Measurements from ENCODE around the gene HHLA2.
"Not testable (repeated sequence)": the region's sequence is repeated elsewhere in the genome, so short reads cannot be mapped to it uniquely, and the experiment has no call there.

The HHLA2 gene

DNA sequence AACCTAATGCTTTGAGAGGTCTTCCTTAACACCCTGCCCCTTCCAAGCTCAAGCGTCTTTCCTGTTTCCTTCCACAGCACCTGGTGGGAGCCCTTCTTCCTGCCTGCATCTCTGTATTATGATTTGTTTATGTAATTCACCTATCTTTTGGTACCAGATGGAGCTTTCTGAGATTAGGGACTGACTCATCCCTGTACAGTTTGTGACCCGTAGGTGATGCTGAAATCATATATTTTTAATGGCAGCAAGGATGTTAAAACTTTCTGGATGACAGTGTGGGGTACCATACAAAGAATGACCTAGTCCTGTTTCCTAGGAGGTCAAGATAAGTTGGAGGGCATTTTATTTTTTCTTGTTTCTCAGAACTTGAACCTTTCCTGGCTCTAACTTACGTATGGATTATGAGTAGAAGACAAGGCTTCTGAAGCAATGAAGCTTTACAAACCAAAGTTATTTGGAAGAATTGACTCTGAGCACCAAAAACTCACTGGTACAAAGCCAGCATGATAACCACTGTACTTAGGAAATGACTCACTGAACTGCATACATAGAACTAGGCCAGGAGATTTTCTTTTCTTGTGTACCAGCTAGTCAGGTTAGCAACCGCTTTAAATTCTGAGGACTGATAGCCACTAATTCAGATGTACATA, 46.6 kb downstream of the HHLA2 start:
- peak; percentile 4 for DNase-seq (ENCODE audit: low spot score)

DNA sequence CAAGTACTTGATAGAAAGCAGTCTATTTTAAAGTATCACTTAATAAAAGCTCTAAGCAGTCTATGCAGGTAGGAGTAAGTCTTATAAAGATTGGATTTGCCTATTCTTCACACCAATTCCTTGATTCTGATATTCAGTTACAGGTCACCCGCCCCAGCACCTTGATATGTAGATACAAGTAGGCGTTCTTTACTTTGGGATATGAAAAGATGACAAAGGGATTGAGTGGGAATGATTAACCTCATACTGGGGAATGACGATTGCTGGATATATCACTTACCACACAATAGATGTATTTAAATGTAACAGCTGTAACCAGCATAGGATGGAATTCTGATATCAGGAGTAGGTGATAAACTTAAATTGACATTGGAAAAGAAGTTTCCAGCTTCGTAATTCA, 47.1 kb downstream of the HHLA2 start:
- no peak for DNase-seq (ENCODE audit: low spot score)

GRCh38 chr3:108345492-108346205, 49.3 kb downstream of the HHLA2 start:
- no peak for DNase-seq (ENCODE audit: low spot score)

GRCh38 chr3:108346301-108347227, 50.2 kb downstream of the HHLA2 start:
- no peak for DNase-seq (ENCODE audit: low spot score)

GRCh38 chr3:108352176-108352575, 55.8 kb downstream of the HHLA2 start:
- no peak for DNase-seq (ENCODE audit: low spot score)

GRCh38 chr3:108354562-108354961, 58.2 kb downstream of the HHLA2 start:
- no peak for DNase-seq (ENCODE audit: low spot score)

DNA sequence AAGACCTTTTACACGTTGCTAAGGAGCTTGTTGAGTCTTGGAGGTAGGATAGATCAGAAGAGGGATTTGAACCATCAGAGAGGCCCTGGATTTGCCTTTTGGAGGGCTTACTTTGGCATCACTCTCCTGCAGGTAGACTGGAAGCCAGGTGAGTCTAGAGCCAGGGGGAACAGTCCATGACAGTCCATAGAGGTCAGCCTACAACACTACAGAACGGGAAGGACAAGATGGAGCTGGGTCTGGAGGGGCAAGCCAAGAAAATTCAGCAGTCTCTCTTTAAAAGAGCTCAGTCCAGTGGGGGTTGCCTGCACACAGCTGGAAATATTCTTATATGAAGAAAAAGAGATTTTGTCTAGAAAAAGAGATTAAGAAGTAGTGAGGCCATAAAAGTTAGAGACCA, 60.7 kb downstream of the HHLA2 start:
- no peak for DNase-seq (ENCODE audit: low spot score)

DNA sequence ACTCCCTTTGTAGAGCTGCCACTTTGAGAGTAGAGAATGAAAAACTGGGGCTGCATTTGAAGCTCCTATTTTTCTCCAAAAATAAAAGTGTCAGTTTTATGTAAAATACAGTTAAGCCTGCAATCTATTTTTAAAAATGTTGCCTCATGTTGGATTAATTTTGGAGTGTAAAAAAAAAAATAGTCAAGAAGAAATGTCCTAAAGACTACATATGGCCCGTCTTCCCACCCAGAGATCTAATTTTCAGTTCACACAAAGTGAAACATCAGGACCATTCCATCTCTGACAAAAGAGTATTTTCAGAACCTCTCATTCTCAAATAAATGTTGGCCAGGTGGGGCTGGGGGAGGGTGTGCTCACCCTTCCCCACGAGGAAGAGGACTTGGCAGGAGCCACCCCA, 62.7 kb downstream of the HHLA2 start:
- DNase-seq (ENCODE audit: low spot score), result no peak

DNA sequence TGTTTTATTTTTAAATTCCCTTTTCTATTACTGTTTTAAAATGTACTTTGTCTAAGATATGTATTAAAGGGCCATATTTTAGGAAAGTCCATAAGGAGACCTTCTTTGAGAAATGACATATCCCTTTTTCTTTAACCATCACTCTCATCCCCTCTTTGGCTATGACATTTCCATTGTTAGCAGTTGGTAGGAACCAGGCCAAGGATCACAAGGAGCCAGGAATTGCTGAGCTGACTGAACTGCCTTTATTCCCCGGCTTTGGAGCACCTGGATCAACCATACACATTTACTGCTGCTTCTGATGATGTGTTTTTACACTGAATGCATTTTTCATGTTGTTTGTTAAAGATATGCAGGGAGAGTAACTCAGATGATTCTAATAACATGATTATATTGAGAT, 79.7 kb downstream of the HHLA2 start:
- no peak for DNase-seq (ENCODE audit: low spot score)

GRCh38 chr3:108377384-108377783, 81.0 kb downstream of the HHLA2 start:
- DNase-seq (ENCODE audit: low spot score), result no peak

DNA sequence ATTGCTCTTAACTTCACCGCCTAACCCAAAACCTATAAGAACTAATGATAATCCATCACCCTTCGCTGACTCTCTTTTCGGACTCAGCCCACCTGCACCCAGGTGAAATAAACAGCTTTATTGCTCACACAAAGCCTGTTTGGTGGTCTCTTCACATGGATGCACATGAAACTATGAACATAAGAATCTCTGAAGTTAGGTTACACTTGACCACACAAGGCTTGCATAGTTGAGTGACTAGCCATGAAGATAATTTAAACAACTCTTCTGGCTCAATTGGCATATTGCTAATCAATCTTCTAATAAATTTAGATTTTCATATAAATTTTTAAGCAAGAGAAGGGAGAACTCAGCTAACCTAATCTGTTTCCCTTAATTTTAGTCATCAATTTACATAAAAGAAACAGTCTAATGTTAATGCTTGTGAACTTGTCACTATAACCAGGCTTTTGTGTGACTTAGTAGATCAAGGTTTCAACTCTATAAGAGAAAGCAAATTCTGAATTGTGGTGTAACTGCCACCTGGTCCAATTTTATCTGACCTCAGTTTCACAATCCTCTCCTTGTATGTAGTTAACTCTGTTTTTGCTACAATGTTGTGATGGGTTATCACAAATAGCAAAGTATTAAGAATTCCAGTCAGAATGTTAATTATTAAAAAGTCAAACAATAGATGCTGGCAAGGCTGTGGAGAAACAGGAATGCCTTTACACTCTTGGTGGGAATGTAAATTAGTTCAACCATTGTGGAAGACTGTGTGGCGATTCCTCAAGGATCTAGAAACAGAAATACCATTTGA, 82.0 kb downstream of the HHLA2 start:
- no peak for DNase-seq (ENCODE audit: low spot score)

DNA sequence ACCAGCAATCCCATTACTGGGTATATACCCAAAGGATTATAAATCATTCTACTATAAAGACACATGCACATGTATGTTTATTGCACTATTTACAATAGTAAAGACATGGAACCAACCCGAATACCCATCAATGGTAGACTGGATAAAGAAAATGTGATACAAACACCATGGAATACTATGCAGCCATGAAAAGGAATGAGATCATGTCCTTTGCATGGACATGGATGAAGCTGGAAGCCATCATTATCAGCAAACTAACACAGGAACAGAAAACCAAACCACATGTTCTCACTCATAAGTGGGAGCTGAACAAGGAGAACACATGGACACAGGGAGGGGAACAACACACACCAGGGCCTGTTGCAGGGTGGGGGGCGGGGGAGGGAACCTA, 82.6 kb downstream of the HHLA2 start:
- DNase-seq (ENCODE audit: low spot score), result not testable (repeated sequence)

DNA sequence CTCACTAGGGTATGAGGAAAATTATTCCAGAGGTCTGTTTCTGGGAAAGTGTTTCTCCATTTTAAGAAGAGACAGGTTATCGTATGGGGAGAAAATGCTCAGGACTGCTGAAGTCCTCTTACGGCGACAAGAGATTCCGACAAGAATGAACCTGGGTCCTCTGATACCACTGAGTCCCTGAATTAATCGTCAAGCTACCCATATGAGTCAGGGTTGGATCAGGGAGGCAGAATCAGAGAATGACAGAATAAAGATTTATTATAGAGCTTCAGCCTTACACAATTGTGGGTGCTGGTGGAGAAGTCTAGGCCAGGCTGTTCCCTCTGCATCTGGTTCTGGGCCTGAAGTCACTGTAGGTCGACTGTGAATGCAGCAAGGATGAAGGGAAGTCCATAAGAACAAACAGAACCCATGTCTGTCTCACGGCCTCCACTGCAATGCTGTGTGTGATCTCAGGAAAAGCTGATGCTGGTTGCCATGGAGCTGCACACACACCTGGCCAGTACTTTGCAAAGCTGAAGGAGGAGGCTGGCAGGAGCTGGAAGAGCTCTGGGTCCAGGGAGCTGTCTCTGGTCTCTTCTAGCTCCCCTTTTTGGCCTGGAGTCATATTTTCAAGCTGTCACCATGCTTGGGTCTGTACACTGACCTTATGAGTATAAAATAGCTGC, 83.9 kb downstream of the HHLA2 start:
- no peak for DNase-seq (ENCODE audit: low spot score)

DNA sequence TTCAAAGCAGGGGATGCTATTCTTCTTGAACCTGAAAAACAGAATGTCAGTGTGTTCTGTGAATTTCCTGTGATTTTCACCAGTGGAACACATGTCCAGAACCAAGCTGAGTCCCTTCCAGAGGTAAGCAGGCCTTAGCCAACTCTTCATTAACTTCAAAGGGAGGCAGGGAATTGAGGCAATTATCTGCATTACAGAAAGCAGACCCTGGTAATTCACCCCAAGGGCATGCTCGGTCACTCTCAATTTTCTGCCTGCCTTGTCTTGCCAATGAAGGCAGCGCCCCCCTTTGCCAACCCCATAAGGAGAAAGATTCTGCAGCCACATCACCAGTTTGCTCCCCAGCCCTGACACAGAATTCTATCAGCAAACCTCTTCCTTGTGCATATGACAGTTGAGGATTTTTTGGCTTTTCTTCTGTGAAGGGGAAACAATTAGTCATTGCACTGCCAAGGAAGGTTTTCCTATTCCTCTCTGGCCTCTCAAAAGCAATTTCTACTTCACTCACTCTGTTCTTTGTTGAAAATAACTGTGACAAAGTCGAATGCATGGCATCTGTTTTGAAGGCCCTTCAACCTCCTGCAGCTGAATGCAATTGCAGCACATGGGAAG, 85.3 kb downstream of the HHLA2 start:
- no peak for DNase-seq (ENCODE audit: low spot score)

- DNase-seq (ENCODE audit: low spot score), result no peak
These were observed 87.0 kb downstream of the HHLA2 start for GRCh38 chr3:108383306-108383705.

DNA sequence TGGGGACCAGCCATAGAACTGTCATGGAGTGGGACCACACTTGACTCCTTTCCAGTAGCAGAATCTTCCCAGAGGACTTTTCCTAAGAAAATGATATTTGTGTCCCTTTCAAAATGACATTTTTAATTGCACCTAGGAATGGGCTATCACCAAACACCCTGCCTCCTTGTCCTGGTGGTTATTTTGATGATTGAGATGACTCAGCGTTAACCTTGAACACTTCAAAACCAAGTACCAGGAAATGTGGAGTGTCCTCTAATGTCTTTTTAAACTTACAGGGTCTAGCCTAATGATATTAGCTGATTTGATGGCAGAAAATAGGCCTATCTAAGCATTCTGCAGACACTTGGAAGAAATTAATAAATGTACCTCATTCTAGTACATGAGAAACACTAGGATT, 90.7 kb downstream of the HHLA2 start:
- DNase-seq (ENCODE audit: low spot score), result no peak

GRCh38 chr3:108388136-108389132, 92.1 kb downstream of the HHLA2 start:
- DNase-seq (ENCODE audit: low spot score), result no peak

- no peak for DNase-seq (ENCODE audit: low spot score)
These were observed 93.0 kb downstream of the HHLA2 start for GRCh38 chr3:108389372-108389771.

GRCh38 chr3:108391917-108392593, 95.7 kb downstream of the HHLA2 start:
- no peak for DNase-seq (ENCODE audit: low spot score)
